ENCODE measurements around the gene ETV2. TPM values are rescaled to one million over a fixed set of nuclear protein-coding genes. Genes with fewer than 3 reads are reported as not detected.

The ETV2 gene
- total RNA-seq, 2 experiments from 2014 or later = 1.2 to 1.4 TPM

DNA sequence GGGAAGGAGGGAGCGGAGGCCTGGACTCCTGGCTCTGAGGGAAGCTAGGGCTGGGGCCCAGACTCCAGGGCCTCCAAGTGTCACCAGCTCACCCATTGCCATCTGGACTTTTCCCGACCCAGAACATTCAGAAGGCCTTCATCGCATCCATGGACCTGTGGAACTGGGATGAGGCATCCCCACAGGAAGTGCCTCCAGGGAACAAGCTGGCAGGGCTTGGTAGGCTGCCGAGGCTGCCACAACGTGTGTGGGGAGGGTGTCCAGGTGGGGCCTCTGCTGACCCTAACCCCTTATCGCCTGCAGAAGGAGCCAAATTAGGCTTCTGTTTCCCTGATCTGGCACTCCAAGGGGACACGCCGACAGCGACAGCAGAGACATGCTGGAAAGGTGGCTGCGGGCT lies 767 bp downstream of the ETV2 start:
- DNase-seq (no peak), ATAC-seq (no peak)
- POLR2A ChIA-PET = interaction anchor here (0.9 to 1.6 kb wide), 3 partner anchors 11 to 31 kb away, joined by 3 to 6 read pairs (median 4); no protein-coding TSS in a partner anchor
- Mint-ChIP-seq H3K27ac (peak overlapping the region; percentile 61), H3K9me3 (no peaks in the 10 kb centered on the region), H3K36me3 (ENCODE audit: low read depth) (peaks cover 3% of the 10 kb centered on the region), H3K27me3 (no peaks in the 10 kb centered on the region), H3K4me1 (ENCODE audit: low read depth) (peaks cover 29% of the 10 kb centered on the region), H3K4me3 (peak overlapping the region; percentile 76)
- TF ChIP-seq, protein P1, sequence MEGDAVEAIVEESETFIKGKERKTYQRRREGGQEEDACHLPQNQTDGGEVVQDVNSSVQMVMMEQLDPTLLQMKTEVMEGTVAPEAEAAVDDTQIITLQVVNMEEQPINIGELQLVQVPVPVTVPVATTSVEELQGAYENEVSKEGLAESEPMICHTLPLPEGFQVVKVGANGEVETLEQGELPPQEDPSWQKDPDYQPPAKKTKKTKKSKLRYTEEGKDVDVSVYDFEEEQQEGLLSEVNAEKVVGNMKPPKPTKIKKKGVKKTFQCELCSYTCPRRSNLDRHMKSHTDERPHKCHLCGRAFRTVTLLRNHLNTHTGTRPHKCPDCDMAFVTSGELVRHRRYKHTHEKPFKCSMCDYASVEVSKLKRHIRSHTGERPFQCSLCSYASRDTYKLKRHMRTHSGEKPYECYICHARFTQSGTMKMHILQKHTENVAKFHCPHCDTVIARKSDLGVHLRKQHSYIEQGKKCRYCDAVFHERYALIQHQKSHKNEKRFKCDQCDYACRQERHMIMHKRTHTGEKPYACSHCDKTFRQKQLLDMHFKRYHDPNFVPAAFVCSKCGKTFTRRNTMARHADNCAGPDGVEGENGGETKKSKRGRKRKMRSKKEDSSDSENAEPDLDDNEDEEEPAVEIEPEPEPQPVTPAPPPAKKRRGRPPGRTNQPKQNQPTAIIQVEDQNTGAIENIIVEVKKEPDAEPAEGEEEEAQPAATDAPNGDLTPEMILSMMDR (IDR thresholded peaks at IDR 0.05) = no peak
- CTCF ChIA-PET = interaction anchor here (0.6 to 1.4 kb wide), 2 partner anchors 50 to 94 kb away, joined by 3 to 6 read pairs; no protein-coding TSS in a partner anchor
- intact Hi-C loops (cut with micrococcal nuclease) = no loop called here

DNA sequence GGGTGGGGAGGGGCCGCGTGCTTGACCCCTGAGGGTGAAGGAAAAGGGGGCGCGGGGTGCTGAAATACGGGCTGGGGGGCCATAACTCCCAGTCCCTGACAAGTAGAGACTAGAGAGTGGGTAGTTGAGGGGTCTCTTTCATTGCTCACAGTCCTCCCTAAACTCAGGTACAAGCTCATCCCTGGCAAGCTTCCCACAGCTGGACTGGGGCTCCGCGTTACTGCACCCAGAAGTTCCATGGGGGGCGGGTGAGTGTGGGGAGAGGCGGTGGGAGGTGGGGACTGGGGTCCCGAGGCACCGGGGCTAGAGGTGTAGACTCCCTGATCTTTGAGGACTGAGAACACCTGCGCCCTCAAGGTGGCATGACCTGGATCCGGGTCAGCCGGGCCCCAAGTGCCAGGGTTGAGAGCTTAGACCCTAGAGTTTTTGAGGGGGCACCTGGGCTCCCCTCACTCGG lies 1.3 kb downstream of the ETV2 start:
- TF ChIP-seq, protein P1 (IDR thresholded peaks at IDR 0.05) = no peak
- Mint-ChIP-seq H3K4me1 (ENCODE audit: low read depth) (peaks cover 29% of the 10 kb centered on the region), H3K9me3 (no peaks in the 10 kb centered on the region), H3K27me3 (no peaks in the 10 kb centered on the region), H3K4me3 (peak overlapping the region; percentile 76), H3K27ac (peak overlapping the region; percentile 52), H3K36me3 (ENCODE audit: low read depth) (peaks cover 3% of the 10 kb centered on the region)
- POLR2A ChIA-PET = interaction anchor here (1.0 to 1.6 kb wide), 3 partner anchors 11 to 95 kb away, joined by 3 to 6 read pairs (median 3); no protein-coding TSS in a partner anchor
- peak; percentile 35 for DNase-seq
- CTCF ChIA-PET = interaction anchor here (1.4 kb wide), 1 partner anchor 95 kb away, joined by 6 read pairs; no protein-coding TSS in a partner anchor
- no peak for ATAC-seq
- intact Hi-C loops (cut with micrococcal nuclease) = no loop called here

DNA sequence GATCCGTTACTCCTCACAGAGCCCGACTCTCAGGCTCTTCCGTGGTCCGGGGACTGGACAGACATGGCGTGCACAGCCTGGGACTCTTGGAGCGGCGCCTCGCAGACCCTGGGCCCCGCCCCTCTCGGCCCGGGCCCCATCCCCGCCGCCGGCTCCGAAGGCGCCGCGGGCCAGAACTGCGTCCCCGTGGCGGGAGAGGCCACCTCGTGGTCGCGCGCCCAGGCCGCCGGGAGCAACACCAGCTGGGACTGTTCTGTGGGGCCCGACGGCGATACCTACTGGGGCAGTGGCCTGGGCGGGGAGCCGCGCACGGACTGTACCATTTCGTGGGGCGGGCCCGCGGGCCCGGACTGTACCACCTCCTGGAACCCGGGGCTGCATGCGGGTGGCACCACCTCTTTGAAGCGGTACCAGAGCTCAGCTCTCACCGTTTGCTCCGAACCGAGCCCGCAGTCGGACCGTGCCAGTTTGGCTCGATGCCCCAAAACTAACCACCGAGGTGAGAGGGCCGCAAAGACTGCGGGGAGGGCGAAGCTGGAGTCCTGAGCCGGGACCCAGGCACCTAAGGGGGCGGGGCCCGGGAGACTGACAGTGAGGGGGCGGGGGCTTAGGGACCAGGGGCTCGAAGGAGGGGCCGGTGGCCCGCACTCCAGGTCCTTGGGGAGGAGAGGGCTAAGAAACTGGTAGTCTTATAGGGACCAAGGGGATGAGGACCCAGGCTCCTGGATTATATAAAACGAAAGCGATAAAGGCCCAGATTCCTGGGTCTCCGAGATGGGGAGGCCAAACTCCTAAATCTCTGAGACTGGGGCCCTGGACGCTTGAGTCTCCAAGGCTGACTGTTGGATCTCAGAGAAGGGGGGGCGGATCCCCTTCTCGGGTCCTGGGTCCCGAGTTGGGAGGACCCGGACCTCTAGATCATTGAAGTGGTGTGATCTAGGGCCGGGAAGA lies 2.0 kb downstream of the ETV2 start:
- Mint-ChIP-seq H3K27ac (peak overlapping the region; percentile 85), H3K4me1 (ENCODE audit: low read depth) (peaks cover 29% of the 10 kb centered on the region), H3K4me3 (peak overlapping the region; percentile 76), H3K27me3 (no peaks in the 10 kb centered on the region), H3K36me3 (ENCODE audit: low read depth) (peaks cover 4% of the 10 kb centered on the region), H3K9me3 (no peaks in the 10 kb centered on the region)
- intact Hi-C loops (cut with micrococcal nuclease) = no loop called here
- CTCF ChIA-PET = interaction anchor here (1.0 to 1.3 kb wide), 3 partner anchors 68 to 86 kb away, joined by 3 to 4 read pairs (median 3); no protein-coding TSS in a partner anchor
- peak; percentile 86 for DNase-seq
- POLR2A ChIA-PET = interaction anchor here (0.8 to 3.0 kb wide), 7 partner anchors 12 to 128 kb away, joined by 3 to 13 read pairs (median 4); partner anchors contain the start of gene HAUS5
- ATAC-seq = peak; percentile 26
- TF ChIP-seq, protein P1 (IDR thresholded peaks at IDR 0.05) = no peak

DNA sequence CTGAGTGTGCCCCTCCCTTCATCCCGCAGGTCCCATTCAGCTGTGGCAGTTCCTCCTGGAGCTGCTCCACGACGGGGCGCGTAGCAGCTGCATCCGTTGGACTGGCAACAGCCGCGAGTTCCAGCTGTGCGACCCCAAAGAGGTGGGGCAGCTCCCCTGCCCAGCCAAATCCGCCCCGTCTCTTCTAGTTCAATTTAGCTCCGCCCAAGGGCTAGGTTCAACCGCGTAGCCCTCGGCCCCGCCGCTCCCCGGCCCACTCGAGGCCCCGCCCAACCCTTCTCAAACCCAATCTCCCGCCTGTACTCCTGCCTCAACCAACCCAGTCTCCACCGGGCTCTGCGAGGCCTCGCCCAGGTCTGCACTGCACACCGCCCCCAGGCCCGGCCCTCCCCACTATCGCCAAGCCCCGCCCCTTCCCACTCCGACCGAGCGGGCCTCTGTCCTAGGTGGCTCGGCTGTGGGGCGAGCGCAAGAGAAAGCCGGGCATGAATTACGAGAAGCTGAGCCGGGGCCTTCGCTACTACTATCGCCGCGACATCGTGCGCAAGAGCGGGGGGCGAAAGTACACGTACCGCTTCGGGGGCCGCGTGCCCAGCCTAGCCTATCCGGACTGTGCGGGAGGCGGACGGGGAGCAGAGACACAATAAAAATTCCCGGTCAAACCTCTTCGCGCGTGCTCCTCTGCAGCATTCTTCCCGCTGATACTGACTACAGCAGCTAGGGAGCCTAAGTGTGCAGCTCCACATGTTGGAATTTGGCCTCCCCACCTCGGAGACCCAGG lies 2.9 kb downstream of the ETV2 start:
- ATAC-seq = peak; percentile 85
- POLR2A ChIA-PET = interaction anchor here (0.8 to 3.0 kb wide), 6 partner anchors 17 to 129 kb away, joined by 3 to 13 read pairs (median 4); partner anchors contain the start of gene HAUS5
- H3K4me3 Mint-ChIP-seq = peak overlapping the region; percentile 76

More for the DNA sequence above, 2.9 kb downstream of the ETV2 start:
- no peaks in the 10 kb centered on the region for H3K27me3 Mint-ChIP-seq
- CTCF ChIA-PET = interaction anchor here (1.0 to 1.3 kb wide), 3 partner anchors 68 to 87 kb away, joined by 3 to 4 read pairs (median 3); no protein-coding TSS in a partner anchor
- intact Hi-C loops (cut with micrococcal nuclease) = no loop called here
- H3K36me3 Mint-ChIP-seq (ENCODE audit: low read depth) = peaks cover 9% of the 10 kb centered on the region
- no peaks in the 10 kb centered on the region for H3K9me3 Mint-ChIP-seq
- TF ChIP-seq, protein P1 (IDR thresholded peaks at IDR 0.05) = no peak
- peak; percentile 99 for DNase-seq
- H3K4me1 Mint-ChIP-seq (ENCODE audit: low read depth) = peaks cover 34% of the 10 kb centered on the region
- H3K27ac Mint-ChIP-seq = peak overlapping the region; percentile 85

Measured in activated CD8-positive, alpha-beta T cell treated with anti-CD3 and anti-CD28 coated beads for 36 hours (primary cell).